ENCODE data around the gene RHOA.
"Not testable (repeated sequence)": the region's sequence is repeated elsewhere in the genome, so short reads cannot be mapped to it uniquely, and the experiment has no call there.

- TF ChIP-seq CTCF, POLR2AphosphoS5, POLR2A (IDR thresholded peaks at IDR 0.05): not testable (repeated sequence)
Observed at GRCh38 chr3:49405570-49405969, 6.2 kb downstream of the RHOA start.

Measured in breast epithelium (tissue), 3 donors.